CD4-positive, alpha-beta T cell (primary cell): ENCODE data around the gene ATG7. TPM values are rescaled to one million over a fixed set of nuclear protein-coding genes. Genes with fewer than 3 reads are reported as not detected.

Experiments
- ATAC-seq: fragments of 200-7000 bp; cut with Tn5 transposase; one replicate; pipeline ENCODE4 v1.10.0; 2022; ENCODE audit warnings: mild to moderate bottlenecking; ENCODE audit not compliant: poor library complexity
- CTCF ChIA-PET: fragments of 350-600 bp; sonication (Branson Sonifier 250); formaldehyde crosslinking; loops from one replicate; lab custom pipeline; 2021; ENCODE audit warnings: antibody characterized with exemption, inconsistent platforms; lab: Charles Lee
- POLR2A ChIA-PET: fragments of 350-600 bp; sonication (Branson Sonifier 250); formaldehyde crosslinking; loops from one replicate; lab custom pipeline; 2021; ENCODE audit warnings: antibody characterized with exemption, inconsistent platforms; lab: Charles Lee
- DNase-seq, 14 experiments: peaks; one replicate each; pipeline ENCODE4 v3.0.0-alpha.2; 2013 to 2020; ENCODE audit warnings: mixed read lengths in 2 of 14
- H3K27ac ChIP-seq, 2 donors: one replicate each; pipeline versions ENCODE4 v1.5.1 to v1.7.0; 2013; ENCODE audit warnings: low read length in 2 of 2, low read depth in 1 of 2, mild to moderate bottlenecking in 1 of 2
- H3K27me3 ChIP-seq, 2 experiments: 1 replicate in 1 of 2; 2 replicates in 1 of 2; pipeline versions ENCODE4 v1.6.1 to v1.7.0; 2013; ENCODE audit warnings: low read length in 2 of 2, control low read depth in 1 of 2, mild to moderate bottlenecking in 1 of 2, moderate library complexity in 1 of 2; ENCODE audit not compliant: insufficient read depth in 2 of 2, control insufficient read depth in 1 of 2
- H3K36me3 ChIP-seq: one replicate; pipeline ENCODE4 v1.6.1; 2013; ENCODE audit warnings: low read length, control low read depth; ENCODE audit not compliant: insufficient read depth
- H3K4me1 ChIP-seq: one replicate; pipeline ENCODE4 v1.6.1; 2013; ENCODE audit warnings: low read length, control low read depth; ENCODE audit not compliant: insufficient read depth
- H3K4me3 ChIP-seq: one replicate; pipeline ENCODE4 v1.5.1; 2013; ENCODE audit warnings: mild to moderate bottlenecking, low read length, moderate library complexity
- H3K9me3 ChIP-seq, 2 experiments: 1 replicate in 1 of 2; 2 replicates in 1 of 2; pipeline versions ENCODE4 v1.6.1 to v1.7.0; 2013; ENCODE audit warnings: low read length in 2 of 2, mild to moderate bottlenecking in 2 of 2, control low read depth in 1 of 2, moderate library complexity in 1 of 2; ENCODE audit not compliant: control insufficient read depth in 1 of 2, insufficient read depth in 1 of 2
- H3K27ac Mint-ChIP-seq: one replicate; pipeline ENCODE4 v1.8.0; 2020; ENCODE audit warnings: mixed read lengths
- H3K27me3 Mint-ChIP-seq: one replicate; pipeline ENCODE4 v1.8.0; 2021; ENCODE audit warnings: mixed read lengths
- H3K36me3 Mint-ChIP-seq: one replicate; pipeline ENCODE4 v1.8.0; 2021; ENCODE audit warnings: low read depth, mixed read lengths
- H3K4me1 Mint-ChIP-seq: one replicate; pipeline ENCODE4 v1.8.0; 2021; ENCODE audit warnings: low read depth, mixed read lengths
- H3K4me3 Mint-ChIP-seq: one replicate; pipeline ENCODE4 v1.8.0; 2020; ENCODE audit warnings: mild to moderate bottlenecking, mixed read lengths
- H3K9me3 Mint-ChIP-seq: one replicate; pipeline ENCODE4 v1.8.0; 2020; ENCODE audit warnings: mixed read lengths
- intact Hi-C, 2 experiments: fragments of 100-400 bp; cut with DNase I in 1 of 2; cut with micrococcal nuclease in 1 of 2; formaldehyde crosslinking; loops; one replicate each; pipeline versions ENCODE4 v1.15.1 to v1.9.0; 2023 to 2025; cut with DNase I, micrococcal nuclease
- total RNA-seq, 174 experiments: library from RNA in 2 of 174; stranded (reverse) in 2 of 174; gene quantifications; one replicate each; pipeline ENCODE4 v1.2.3 and lab custom pipeline; 2021 to 2026
- TF ChIP-seq, protein P1 (sequence below): fragments of 200-600 bp; IDR thresholded peaks from one replicate; pipeline ENCODE4 v1.8.0; 2022; ENCODE audit warnings: antibody characterized with exemption, mild to moderate bottlenecking

The ATG7 gene
- total RNA-seq, 2 experiments from 2014 or later: 21.4 to 25.7 TPM

DNA sequence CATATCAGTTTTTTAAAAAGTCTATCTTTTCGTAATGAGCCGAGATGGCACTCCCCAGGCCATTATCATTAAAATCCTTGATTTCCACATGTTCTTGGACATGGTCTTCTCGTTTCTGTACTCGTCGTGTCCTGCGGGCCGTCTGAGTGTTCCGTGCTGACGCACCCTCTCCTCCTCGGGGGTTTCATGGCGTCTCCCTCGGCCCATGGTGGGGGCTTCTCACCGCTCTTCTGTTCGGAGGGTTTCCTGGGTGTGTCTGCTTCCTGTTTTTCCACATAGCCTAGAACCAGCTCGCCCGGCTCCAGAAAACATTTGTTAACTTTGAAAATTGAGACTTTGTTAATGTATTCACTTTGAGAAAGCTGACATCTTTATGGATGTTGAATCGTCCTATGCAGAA, 278.8 kb downstream of the ATG7 start:
- TF ChIP-seq, protein P1, sequence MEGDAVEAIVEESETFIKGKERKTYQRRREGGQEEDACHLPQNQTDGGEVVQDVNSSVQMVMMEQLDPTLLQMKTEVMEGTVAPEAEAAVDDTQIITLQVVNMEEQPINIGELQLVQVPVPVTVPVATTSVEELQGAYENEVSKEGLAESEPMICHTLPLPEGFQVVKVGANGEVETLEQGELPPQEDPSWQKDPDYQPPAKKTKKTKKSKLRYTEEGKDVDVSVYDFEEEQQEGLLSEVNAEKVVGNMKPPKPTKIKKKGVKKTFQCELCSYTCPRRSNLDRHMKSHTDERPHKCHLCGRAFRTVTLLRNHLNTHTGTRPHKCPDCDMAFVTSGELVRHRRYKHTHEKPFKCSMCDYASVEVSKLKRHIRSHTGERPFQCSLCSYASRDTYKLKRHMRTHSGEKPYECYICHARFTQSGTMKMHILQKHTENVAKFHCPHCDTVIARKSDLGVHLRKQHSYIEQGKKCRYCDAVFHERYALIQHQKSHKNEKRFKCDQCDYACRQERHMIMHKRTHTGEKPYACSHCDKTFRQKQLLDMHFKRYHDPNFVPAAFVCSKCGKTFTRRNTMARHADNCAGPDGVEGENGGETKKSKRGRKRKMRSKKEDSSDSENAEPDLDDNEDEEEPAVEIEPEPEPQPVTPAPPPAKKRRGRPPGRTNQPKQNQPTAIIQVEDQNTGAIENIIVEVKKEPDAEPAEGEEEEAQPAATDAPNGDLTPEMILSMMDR: no peak
- CTCF ChIA-PET: no interaction called here

DNA sequence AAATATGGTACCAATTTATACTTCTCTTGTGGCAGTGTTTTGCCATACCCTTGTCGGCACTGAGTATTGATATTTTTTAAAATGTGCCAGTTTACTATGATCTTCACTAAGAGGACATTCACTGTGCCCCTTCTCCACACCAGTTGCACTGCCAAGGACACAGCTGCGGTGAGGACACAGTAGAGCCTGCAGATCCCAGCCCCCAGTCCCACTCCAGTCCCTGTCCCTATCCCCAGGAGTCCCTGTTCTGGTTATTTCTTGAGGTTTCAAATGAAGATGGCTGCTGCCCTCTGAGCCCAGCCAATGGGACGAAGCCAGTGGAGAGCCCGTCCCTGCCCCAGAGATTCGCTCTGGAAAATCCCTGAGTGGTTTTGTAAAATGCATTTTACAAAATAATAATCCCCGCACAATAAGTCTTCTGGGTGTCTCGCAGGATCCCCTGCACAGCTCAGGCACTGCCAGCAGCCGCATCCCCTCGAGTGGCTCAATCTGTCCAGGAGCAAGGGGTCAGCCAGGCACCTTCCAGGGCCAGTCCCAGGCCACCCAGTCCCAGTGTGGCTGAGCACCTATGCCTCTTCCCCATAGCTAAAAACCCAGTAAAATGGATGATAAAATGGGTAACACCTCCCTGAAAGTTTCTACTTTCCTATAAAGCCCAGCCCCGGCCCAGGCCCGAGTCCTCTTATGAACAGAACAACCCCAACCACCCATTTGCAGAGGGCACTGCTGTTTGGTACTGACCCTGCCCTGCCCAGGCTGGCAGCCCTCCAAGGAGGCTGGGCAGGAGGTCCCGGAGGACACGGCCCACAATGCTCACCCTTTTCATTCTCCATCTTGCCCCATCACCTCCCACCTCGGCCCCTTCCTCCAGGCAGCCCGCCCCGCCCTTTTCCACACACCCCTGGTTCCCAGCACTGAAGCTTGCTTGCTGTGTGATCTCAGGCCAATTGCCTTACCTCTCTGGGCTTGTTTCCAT, 280.4 kb downstream of the ATG7 start:
- Histone ChIP-seq H3K4me3 (no peak overlapping the region), H3K4me1 (no peaks in the 10 kb centered on the region), H3K27ac (no peak overlapping the region), H3K36me3 (peaks cover 32% of the 10 kb centered on the region), H3K27me3 (no peaks in the 10 kb centered on the region), H3K9me3 (peaks cover 0 to 9% of the 10 kb centered on the region in 2 experiments)
- Mint-ChIP-seq H3K4me3 (no peak overlapping the region), H3K27me3 (no peaks in the 10 kb centered on the region), H3K27ac (no peak overlapping the region), H3K4me1 (no peaks in the 10 kb centered on the region), H3K36me3 (peaks cover 44% of the 10 kb centered on the region), H3K9me3 (no peaks in the 10 kb centered on the region)
- ATAC-seq (no peak), DNase-seq (no peak)
- ChIA-PET CTCF (no interaction called here), POLR2A (no interaction called here)
- intact Hi-C loops: no loop called here
- TF ChIP-seq, protein P1: no peak

More for the DNA sequence above, 278.8 kb downstream of the ATG7 start:
- Histone ChIP-seq H3K27me3 (no peaks in the 10 kb centered on the region), H3K4me1 (no peaks in the 10 kb centered on the region), H3K4me3 (no peak overlapping the region), H3K36me3 (peaks cover 19% of the 10 kb centered on the region), H3K27ac (no peak overlapping the region), H3K9me3 (peaks cover 0 to 13% of the 10 kb centered on the region in 2 experiments)
- DNase-seq: no peak
- H3K9me3 Mint-ChIP-seq: no peaks in the 10 kb centered on the region
- H3K27ac Mint-ChIP-seq: peak overlapping the region; percentile 13
- intact Hi-C loops: no loop called here
- H3K36me3 Mint-ChIP-seq: peaks cover 33% of the 10 kb centered on the region
- no peak overlapping the region for H3K4me3 Mint-ChIP-seq
- no peaks in the 10 kb centered on the region for H3K4me1 Mint-ChIP-seq
- ATAC-seq: no peak
- H3K27me3 Mint-ChIP-seq: no peaks in the 10 kb centered on the region
- POLR2A ChIA-PET: no interaction called here

DNA sequence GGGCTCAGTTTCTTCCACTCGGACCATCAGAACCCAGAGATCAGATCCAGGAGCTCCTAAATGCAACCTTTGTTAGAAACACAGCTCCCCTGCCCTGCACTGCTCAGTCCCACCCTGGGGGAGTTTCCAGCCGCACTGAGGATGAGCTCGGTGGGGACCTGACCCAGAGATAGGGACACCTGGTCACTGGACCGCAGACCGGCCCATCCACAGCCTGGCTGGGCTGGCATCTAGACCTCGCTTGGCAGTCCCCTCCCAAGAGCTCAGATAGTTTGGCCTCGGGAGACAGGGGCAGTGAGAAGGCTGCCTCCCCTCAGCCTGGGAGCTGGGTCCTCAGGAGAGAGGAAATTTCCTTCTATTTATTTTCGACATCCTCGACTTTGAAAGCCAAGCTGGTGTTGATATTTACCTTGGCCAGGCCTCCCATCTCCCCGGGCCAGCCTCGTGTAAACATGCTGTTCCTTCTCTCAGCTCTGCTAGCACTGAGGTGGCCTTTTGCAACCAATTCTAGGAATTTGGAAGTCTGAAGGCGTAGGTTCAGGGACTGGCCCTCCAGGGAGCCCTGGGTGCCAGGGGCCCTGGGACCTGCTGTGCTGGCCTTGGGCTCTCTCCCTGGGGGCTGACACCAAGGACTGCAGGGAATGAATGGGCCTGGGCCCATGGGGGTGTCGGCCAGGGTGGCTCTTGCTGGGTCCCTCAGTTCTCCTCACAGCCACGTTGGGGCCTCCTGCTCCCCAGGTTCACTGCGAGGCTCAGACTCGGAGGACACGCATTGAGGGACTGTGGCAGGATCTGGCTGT, 281.4 kb downstream of the ATG7 start:
- intact Hi-C loops: no loop called here
- ATAC-seq (no peak), DNase-seq (no peak)
- Histone ChIP-seq H3K36me3 (peaks cover 40% of the 10 kb centered on the region), H3K27ac (no peak overlapping the region), H3K27me3 (no peaks in the 10 kb centered on the region), H3K4me3 (no peak overlapping the region), H3K9me3 (peaks cover 0 to 9% of the 10 kb centered on the region in 2 experiments), H3K4me1 (no peaks in the 10 kb centered on the region)
- H3K9me3 Mint-ChIP-seq: no peaks in the 10 kb centered on the region
- peaks cover 51% of the 10 kb centered on the region for H3K36me3 Mint-ChIP-seq
- CTCF ChIA-PET: no interaction called here
- H3K27ac Mint-ChIP-seq: no peak overlapping the region
- POLR2A ChIA-PET: no interaction called here
- no peak overlapping the region for H3K4me3 Mint-ChIP-seq
- TF ChIP-seq, protein P1: no peak
- no peaks in the 10 kb centered on the region for H3K27me3 Mint-ChIP-seq
- H3K4me1 Mint-ChIP-seq: no peaks in the 10 kb centered on the region
